Activated CD8-positive, alpha-beta memory T cell treated with anti-CD3 and anti-CD28 coated beads, Interleukin-2, amount 50 U/mL, for 24 hours (primary cell): ENCODE measurements around the gene TREX2.

Experiments used
- DNase-seq: peaks from one replicate; pipeline ENCODE4 v3.0.0-alpha.2; 2020; ENCODE audit errors: extremely low read depth

The TREX2 gene

DNA sequence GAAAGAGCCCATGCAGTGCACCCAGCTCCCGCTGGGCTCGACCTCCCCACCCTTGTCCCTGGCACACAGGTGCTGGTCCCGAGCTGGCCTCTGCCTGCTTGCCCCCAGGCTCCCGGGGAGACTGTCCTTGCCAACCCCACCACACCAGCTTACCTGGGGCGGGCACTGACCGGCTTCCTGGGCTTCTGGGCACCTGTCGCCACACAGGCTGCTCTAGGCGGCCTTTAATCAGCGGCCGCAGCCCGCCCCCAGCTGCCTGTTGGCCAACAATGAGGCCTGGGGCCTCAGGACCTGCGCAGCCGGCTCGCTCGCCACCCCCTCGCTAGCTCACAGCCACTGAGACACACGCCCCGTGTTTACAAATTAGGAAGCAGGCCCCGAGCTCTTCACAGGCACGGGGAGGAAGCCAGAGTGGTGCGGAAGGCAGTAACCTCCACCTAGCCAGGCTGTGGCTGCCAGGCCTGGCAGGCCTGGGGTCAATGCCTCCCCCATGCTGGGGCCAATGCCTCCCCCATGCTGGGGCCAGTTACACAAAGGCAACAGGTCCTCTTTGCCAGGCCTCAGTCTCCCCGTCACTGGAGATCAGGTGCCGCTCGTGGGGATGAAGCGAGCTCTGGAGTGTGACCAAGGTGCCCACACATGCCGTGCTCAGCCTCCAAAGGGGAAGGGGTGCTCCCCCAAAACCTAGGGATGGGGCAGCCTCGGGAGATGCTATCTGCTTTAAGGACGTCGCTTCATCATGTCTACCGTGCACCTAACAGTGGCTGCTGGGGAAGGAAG is at the start of gene TREX2:
Gene TREX2, minus strand, starts transcription at position 201 of the 780 bp plus-strand sequence. CDS start 626 bp downstream, outside the sequence.
- DNase-seq = no peak

- no peak for DNase-seq
These were observed 49.5 kb upstream of the TREX2 start for GRCh38 chrX:153495362-153495751.

DNA sequence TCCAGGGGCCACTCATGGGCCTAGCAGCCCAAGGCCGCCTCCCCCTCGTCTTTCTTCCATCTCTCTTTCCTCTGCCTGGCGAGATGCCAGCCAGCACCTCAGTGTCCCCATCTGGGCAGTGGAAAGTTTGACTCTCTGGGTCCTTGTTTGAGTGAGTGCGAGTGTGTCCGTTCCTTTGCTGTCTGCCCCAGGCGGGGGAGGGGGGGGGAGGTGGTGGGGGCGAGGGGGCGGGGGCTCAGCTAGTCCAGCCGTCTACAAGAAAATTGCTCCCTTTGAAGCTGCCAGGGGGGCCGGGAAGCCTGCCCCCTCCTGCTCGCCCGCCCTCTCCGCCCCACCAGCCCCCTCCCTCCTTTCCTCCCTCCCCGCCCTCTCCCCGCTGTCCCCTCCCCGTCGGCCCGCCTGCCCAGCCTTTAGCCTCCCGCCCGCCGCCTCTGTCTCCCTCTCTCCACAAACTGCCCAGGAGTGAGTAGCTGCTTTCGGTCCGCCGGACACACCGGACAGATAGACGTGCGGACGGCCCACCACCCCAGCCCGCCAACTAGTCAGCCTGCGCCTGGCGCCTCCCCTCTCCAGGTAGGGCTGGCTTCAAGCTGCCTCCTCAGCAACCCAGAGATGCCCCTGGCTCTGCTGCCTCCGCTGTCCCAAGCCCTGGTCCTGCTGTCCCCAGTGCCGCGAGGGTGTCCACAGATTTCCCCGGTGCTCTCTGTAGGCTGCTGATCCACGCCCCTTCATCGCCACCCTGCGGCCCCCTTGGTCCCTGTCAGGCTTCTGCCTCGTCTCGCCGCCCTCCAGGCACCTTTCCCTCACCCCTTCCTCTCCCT is 48.9 kb upstream of the TREX2 start, which contains the start of gene BGN:
Gene BGN, plus strand, starts transcription at position 440 of the 821 bp plus-strand sequence. CDS start 9,652 bp downstream, outside the sequence.
- no peak for DNase-seq

DNA sequence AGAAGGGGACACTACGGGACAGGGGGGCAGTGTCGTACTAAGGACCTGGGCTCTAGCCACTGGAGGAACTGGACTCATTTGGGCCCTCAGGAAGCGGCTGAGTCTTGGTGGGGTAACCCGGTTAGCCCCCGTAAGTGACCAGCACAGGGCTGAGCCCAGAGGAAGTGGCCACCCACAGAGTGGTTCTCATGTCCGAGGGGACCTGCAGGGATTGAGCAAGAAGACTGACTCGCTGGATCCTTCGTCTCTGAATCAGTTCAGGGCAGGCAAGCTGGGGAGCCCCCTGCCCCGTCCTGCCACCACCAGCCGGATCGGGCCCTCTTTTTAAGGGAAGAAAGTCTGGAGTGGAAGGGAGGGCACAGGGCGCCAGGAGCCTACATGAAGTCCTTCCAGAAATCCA is 48.2 kb upstream of the TREX2 start:
- no peak for DNase-seq

GRCh38 chrX:153493085-153493484 is 47.2 kb upstream of the TREX2 start:
- DNase-seq = no peak

- no peak for DNase-seq
These were observed 46.7 kb upstream of the TREX2 start for GRCh38 chrX:153492543-153492942.

GRCh38 chrX:153491918-153492317 is 46.1 kb upstream of the TREX2 start:
- DNase-seq = no peak

GRCh38 chrX:153491351-153491914 is 45.6 kb upstream of the TREX2 start:
- no peak for DNase-seq

GRCh38 chrX:153490217-153490930 is 44.5 kb upstream of the TREX2 start:
- DNase-seq = no peak

- no peak for DNase-seq
These were observed 42.5 kb upstream of the TREX2 start for GRCh38 chrX:153488231-153488914.

DNA sequence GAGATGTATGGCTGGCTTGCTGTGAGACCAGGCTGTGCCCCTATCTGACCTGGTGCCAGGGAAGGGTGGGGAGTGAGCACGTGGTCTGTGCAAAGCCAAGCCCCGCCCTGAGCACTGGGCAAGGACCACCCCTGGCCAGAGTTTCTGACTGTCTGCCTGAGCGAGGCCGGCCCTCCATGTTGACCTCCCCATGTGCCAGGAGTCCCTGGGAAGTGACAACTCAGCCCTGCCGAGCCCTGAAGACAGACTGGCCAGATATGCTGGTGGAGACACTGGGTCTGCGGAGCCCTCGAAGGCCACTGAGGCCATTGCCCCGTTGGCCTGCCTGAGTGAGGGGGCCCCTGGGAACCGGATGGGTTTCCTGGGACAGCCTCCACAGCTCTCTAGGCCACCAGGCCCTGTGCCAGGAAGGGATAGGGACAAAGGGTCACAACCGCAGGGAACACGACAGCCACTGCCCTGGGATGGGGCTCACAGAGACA is 41.8 kb upstream of the TREX2 start:
- DNase-seq = no peak

DNA sequence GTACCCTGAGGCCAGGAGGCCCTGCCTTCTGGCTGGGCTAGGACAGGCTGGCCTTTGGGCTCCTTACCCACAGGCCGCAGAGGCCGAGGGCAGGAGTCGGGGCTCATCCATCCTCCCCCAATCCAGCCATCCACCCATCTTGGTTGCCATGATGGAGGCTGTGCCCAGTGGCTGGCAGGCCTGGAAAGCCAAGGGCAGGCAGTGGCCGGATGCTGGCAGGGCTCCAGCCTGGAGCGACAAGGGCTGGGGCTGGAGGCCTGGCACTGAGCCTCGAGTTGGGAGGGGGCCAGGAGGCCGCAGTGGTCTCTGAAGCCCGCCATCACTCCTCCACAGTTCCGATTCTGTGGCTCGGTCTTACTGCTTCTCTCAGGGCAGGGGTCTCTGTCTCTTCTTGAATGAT is 40.3 kb upstream of the TREX2 start:
- no peak for DNase-seq

DNA sequence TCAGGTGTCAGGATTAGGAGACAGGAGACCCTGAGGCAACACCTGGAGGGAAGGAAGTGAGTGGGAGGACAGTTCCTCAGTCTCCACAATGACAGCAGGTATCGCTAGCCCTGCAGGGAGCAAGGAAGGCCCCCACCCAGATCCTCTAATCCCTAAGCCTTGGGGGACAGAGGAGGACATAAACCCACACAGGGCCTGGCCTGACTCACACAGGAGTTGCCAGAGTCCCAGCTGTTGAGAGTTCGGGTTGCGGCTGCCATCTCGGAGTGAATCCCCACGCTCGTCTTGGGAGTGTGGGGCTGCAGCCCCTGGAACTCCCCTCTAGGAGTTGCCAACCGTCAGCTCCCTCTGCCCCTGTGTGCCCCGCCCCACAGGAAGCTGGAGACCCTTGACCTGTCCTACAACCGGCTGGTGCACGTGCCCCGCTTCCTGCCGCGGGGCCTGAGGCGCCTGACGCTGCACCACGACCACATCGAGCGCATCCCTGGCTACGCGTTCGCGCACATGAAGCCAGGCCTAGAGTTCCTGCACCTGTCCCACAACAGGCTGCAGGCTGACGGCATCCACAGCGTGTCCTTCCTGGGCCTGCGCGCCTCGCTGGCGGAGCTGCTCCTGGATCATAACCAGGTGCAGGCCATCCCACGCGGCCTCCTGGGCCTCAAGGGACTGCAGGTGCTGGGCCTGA is 39.7 kb upstream of the TREX2 start:
- no peak for DNase-seq

DNA sequence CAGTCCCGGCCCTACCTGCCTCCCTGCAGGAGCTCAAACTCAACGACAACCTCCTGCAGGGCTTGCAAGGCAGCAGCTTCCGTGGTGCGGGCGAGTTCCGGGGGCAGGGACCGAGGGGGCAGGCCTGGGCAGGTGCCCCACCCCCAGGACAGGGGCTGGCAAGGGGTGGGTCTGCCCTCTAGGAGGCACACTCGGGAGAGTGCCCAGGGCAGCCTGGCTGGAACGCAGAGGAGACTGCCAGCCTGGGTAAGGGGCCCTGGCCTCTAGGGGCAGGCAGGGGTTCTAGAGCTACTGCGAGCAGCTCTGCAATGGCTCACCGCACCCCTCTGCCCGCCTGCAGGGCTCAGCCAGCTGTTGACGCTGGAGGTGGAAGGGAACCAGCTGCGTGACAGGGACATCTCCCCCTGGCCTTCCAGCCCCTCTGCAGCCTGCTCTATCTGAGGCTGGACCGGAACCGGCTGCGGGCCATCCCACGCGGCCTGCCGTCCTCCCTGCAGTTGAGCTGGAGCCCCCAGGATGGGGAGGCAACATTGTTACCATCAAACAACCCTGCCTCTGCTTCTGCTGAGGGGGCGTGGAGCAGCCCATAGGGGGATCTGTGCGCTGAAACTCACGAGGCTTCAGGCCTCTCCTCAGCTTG is 36.6 kb upstream of the TREX2 start:
- no peak for DNase-seq

- DNase-seq = no peak
These were observed 35.2 kb upstream of the TREX2 start for GRCh38 chrX:153481043-153481442.

- DNase-seq = no peak
These were observed 32.9 kb upstream of the TREX2 start for GRCh38 chrX:153478746-153479145.

- no peak for DNase-seq
These were observed 32.0 kb upstream of the TREX2 start for GRCh38 chrX:153477901-153478300.

- no peak for DNase-seq
These were observed 31.6 kb upstream of the TREX2 start for GRCh38 chrX:153477364-153477857.

DNA sequence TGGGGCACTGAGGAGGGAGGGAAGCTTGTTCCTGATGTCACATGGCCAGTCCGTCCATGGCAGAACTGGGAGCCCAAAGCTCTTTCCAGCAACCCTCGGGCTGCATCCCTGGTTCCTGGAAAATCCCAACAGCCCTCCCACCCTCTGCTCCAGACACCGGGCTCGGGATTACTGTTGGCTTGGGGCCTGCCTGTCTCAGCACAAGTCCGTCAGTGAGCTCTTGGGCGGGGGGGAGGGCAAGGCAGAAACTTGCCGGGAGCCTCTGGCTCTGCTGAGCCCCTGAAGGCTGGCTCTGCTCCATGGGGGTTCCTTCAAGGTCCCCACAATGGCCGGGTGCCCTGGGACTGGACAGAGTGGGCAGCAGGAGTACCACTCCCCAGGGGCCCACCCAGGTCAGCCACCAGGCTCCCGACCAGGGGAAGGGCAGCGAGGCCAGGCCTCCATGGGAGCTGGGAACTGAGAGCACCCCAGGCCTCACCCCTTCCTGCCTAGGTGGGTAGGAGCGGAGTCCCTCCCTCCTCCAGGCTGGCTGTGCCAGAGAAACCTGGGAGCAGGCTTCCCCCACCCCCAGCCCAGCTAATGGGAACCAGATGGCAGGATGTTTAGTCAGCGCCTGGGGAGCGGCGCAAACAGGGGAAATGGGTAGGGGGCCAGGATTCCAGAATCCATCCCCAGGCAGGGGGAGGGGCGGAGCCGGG is 31.0 kb upstream of the TREX2 start:
- DNase-seq = no peak
